Measurements from ENCODE around the gene DNAH6.

DNAH6 gene

DNA sequence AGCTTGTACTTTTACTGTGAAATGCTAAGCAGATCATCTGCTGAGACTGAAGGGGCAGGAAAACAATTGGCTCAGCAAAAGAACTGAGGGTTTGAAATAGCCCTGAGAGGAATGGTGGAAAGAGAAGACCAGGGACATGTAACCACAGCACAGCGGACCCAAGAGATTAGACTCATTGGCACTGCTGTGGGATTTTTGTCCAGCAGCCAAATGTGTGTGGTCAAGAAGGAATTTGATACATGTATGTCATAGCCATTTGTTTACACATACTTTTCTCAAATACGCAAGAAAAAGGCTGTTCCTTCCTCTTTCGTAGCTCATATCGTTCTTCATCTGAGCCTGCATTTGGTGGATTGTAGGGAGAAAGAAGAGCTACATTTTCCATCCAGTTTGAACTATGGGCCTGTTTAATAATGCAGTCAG is 290.8 kb downstream of the DNAH6 start:
- peak; percentile 88 for ATAC-seq
- TF ChIP-seq, protein P1, sequence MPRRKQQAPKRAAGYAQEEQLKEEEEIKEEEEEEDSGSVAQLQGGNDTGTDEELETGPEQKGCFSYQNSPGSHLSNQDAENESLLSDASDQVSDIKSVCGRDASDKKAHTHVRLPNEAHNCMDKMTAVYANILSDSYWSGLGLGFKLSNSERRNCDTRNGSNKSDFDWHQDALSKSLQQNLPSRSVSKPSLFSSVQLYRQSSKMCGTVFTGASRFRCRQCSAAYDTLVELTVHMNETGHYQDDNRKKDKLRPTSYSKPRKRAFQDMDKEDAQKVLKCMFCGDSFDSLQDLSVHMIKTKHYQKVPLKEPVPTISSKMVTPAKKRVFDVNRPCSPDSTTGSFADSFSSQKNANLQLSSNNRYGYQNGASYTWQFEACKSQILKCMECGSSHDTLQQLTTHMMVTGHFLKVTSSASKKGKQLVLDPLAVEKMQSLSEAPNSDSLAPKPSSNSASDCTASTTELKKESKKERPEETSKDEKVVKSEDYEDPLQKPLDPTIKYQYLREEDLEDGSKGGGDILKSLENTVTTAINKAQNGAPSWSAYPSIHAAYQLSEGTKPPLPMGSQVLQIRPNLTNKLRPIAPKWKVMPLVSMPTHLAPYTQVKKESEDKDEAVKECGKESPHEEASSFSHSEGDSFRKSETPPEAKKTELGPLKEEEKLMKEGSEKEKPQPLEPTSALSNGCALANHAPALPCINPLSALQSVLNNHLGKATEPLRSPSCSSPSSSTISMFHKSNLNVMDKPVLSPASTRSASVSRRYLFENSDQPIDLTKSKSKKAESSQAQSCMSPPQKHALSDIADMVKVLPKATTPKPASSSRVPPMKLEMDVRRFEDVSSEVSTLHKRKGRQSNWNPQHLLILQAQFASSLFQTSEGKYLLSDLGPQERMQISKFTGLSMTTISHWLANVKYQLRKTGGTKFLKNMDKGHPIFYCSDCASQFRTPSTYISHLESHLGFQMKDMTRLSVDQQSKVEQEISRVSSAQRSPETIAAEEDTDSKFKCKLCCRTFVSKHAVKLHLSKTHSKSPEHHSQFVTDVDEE (CRISPR knock-in tag; IDR thresholded peaks at IDR 0.05), result no peak
- no peak for TF ChIP-seq BACH2 (CRISPR knock-in tag; IDR thresholded peaks at IDR 0.05; ENCODE audit: borderline replicate concordance)
- no peak for TF ChIP-seq GLIS3 (CRISPR knock-in tag; IDR thresholded peaks at IDR 0.05)
- TF ChIP-seq ZC3H10 (CRISPR knock-in tag; IDR thresholded peaks at IDR 0.05), result no peak
- TF ChIP-seq, protein P2, sequence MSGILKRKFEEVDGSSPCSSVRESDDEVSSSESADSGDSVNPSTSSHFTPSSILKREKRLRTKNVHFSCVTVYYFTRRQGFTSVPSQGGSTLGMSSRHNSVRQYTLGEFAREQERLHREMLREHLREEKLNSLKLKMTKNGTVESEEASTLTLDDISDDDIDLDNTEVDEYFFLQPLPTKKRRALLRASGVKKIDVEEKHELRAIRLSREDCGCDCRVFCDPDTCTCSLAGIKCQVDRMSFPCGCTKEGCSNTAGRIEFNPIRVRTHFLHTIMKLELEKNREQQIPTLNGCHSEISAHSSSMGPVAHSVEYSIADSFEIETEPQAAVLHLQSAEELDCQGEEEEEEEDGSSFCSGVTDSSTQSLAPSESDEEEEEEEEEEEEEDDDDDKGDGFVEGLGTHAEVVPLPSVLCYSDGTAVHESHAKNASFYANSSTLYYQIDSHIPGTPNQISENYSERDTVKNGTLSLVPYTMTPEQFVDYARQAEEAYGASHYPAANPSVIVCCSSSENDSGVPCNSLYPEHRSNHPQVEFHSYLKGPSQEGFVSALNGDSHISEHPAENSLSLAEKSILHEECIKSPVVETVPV (CRISPR knock-in tag; IDR thresholded peaks at IDR 0.05), result no peak
- no peak for TF ChIP-seq ESRRG (CRISPR knock-in tag; IDR thresholded peaks at IDR 0.05)
- no peak for TF ChIP-seq CSDC2 (CRISPR knock-in tag; IDR thresholded peaks at IDR 0.05)
- no peak for TF ChIP-seq RARB (CRISPR knock-in tag; IDR thresholded peaks at IDR 0.05)
- no peak for TF ChIP-seq OSR1 (CRISPR knock-in tag; IDR thresholded peaks at IDR 0.05)
- TF ChIP-seq ZNF565 (CRISPR knock-in tag; conservative IDR thresholded peaks at IDR 0.05; ENCODE audit: low read depth), result no peak

DNA sequence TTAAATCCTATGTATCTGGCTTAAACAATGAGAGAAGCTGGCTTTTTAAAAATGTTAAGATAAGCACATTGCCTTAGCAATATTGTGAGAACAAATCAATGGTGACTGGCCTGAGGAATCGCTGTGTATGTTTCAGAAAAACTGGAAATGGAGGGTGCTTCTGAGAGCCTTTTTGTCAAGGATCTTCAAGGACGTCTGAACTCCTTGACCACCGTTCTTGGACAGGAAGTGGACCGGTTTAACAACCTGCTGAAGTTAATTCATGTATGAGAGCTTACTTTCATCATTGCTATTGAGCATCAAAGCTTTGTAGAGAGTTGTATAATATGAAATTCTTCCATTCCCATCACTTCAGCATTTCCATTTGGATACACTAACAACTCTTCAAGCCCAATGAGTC is 292.0 kb downstream of the DNAH6 start:
- TF ChIP-seq ZFP30 (CRISPR knock-in tag; IDR thresholded peaks at IDR 0.05) (no peak), ESRRG (CRISPR knock-in tag; IDR thresholded peaks at IDR 0.05) (no peak), SNAI2 (CRISPR knock-in tag; IDR thresholded peaks at IDR 0.05) (no peak), ZC3H10 (CRISPR knock-in tag; IDR thresholded peaks at IDR 0.05) (no peak), CSDC2 (CRISPR knock-in tag; IDR thresholded peaks at IDR 0.05) (no peak), PPARA (CRISPR knock-in tag; IDR thresholded peaks at IDR 0.05; ENCODE audit: borderline replicate concordance) (no peak), ZFP3 (CRISPR knock-in tag; IDR thresholded peaks at IDR 0.05) (no peak), ZNF565 (CRISPR knock-in tag; conservative IDR thresholded peaks at IDR 0.05; ENCODE audit: low read depth) (no peak), BACH2 (CRISPR knock-in tag; IDR thresholded peaks at IDR 0.05; ENCODE audit: borderline replicate concordance) (no peak), ZNF70 (CRISPR knock-in tag; IDR thresholded peaks at IDR 0.05) (no peak), OSR1 (CRISPR knock-in tag; IDR thresholded peaks at IDR 0.05) (no peak), TOX (CRISPR knock-in tag; IDR thresholded peaks at IDR 0.05; ENCODE audit: borderline replicate concordance) (no peak)
- TF ChIP-seq, protein P2 (CRISPR knock-in tag; IDR thresholded peaks at IDR 0.05), result no peak
- TF ChIP-seq, protein P1 (CRISPR knock-in tag; IDR thresholded peaks at IDR 0.05), result no peak
- TF ChIP-seq, protein P3, sequence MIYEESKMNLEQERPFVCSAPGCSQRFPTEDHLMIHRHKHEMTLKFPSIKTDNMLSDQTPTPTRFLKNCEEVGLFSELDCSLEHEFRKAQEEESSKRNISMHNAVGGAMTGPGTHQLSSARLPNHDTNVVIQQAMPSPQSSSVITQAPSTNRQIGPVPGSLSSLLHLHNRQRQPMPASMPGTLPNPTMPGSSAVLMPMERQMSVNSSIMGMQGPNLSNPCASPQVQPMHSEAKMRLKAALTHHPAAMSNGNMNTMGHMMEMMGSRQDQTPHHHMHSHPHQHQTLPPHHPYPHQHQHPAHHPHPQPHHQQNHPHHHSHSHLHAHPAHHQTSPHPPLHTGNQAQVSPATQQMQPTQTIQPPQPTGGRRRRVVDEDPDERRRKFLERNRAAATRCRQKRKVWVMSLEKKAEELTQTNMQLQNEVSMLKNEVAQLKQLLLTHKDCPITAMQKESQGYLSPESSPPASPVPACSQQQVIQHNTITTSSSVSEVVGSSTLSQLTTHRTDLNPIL (CRISPR knock-in tag; IDR thresholded peaks at IDR 0.05; ENCODE audit: low read depth), result no peak
- ATAC-seq, result no peak

DNA sequence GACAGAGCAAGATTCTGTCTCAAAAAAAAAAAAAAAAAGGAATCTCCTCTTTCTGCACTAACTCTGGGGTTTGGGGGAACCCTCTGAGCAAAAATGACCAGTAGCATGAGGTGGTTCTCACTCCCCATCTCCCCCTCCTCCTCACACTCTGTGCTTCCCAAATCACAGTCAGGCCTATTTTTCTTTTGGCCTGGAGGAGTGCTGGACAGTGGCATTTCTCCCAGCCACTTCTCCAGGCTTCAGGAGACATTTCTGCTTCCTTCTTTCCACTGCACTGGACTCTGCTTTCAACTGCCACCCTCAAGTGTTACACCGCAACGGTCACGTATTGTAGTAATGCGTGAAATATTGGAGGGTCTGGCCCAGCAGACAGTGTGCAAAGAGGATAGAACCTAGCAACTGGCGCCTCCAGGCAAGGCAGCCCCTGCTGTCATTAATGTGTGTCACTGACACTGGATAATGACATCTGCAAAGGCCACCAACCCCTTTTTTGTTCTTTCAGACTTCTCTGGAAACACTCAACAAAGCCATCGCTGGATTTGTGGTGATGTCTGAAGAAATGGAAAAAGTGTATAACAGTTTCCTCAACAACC is 295.6 kb downstream of the DNAH6 start:
- no peak for ATAC-seq
- TF ChIP-seq ZC3H10 (CRISPR knock-in tag; IDR thresholded peaks at IDR 0.05), result no peak
- TF ChIP-seq ZNF8 (CRISPR knock-in tag; IDR thresholded peaks at IDR 0.05), result no peak
- no peak for TF ChIP-seq ISL1 (CRISPR knock-in tag; IDR thresholded peaks at IDR 0.05)
- TF ChIP-seq TOX (CRISPR knock-in tag; IDR thresholded peaks at IDR 0.05; ENCODE audit: borderline replicate concordance), result no peak
- no peak for TF ChIP-seq RARB (CRISPR knock-in tag; IDR thresholded peaks at IDR 0.05)
- TF ChIP-seq, protein P4, sequence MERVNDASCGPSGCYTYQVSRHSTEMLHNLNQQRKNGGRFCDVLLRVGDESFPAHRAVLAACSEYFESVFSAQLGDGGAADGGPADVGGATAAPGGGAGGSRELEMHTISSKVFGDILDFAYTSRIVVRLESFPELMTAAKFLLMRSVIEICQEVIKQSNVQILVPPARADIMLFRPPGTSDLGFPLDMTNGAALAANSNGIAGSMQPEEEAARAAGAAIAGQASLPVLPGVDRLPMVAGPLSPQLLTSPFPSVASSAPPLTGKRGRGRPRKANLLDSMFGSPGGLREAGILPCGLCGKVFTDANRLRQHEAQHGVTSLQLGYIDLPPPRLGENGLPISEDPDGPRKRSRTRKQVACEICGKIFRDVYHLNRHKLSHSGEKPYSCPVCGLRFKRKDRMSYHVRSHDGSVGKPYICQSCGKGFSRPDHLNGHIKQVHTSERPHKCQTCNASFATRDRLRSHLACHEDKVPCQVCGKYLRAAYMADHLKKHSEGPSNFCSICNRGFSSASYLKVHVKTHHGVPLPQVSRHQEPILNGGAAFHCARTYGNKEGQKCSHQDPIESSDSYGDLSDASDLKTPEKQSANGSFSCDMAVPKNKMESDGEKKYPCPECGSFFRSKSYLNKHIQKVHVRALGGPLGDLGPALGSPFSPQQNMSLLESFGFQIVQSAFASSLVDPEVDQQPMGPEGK (CRISPR knock-in tag; IDR thresholded peaks at IDR 0.05; ENCODE audit: borderline replicate concordance), result no peak
- no peak for TF ChIP-seq ZFP30 (CRISPR knock-in tag; IDR thresholded peaks at IDR 0.05)
- no peak for TF ChIP-seq OSR1 (CRISPR knock-in tag; IDR thresholded peaks at IDR 0.05)
- no peak for TF ChIP-seq ARNTL (CRISPR knock-in tag; IDR thresholded peaks at IDR 0.05; ENCODE audit: borderline replicate concordance, low read depth)
- no peak for TF ChIP-seq ESRRG (CRISPR knock-in tag; IDR thresholded peaks at IDR 0.05)
- no peak for TF ChIP-seq GLIS3 (CRISPR knock-in tag; IDR thresholded peaks at IDR 0.05)
- TF ChIP-seq SNAI2 (CRISPR knock-in tag; IDR thresholded peaks at IDR 0.05), result no peak
- TF ChIP-seq, protein P1 (CRISPR knock-in tag; IDR thresholded peaks at IDR 0.05), result no peak

Measured in SK-N-SH treated with all-trans-retinoic acid at 6 μM for 48 hours (cell line).